IPS-15b (cell line): ENCODE results near the gene SLC25A42.
"Not testable (repeated sequence)": the region's sequence is repeated elsewhere in the genome, so short reads cannot be mapped to it uniquely, and the experiment has no call there.

Source experiments
- H3K27me3 ChIP-seq: one replicate; pipeline ENCODE4 v1.6.1; 2013; ENCODE audit warnings: low read length; ENCODE audit not compliant: control insufficient read depth, insufficient read depth
- H3K36me3 ChIP-seq: one replicate; pipeline ENCODE4 v1.6.1; 2013; ENCODE audit warnings: low read length; ENCODE audit not compliant: control insufficient read depth, insufficient read depth
- H3K4me1 ChIP-seq: one replicate; pipeline ENCODE4 v1.6.1; 2013; ENCODE audit warnings: mild to moderate bottlenecking, low read length; ENCODE audit not compliant: control insufficient read depth, insufficient read depth
- H3K4me3 ChIP-seq: one replicate; pipeline ENCODE4 v1.5.1; 2013; ENCODE audit warnings: low read depth, low read length
- H3K9ac ChIP-seq: one replicate; pipeline ENCODE4 v1.6.1; 2013; ENCODE audit warnings: low read depth, mild to moderate bottlenecking, low read length
- H3K9me3 ChIP-seq: one replicate; pipeline ENCODE4 v1.6.1; 2013; ENCODE audit warnings: mild to moderate bottlenecking, low read length; ENCODE audit not compliant: control insufficient read depth, insufficient read depth

SLC25A42 gene

DNA sequence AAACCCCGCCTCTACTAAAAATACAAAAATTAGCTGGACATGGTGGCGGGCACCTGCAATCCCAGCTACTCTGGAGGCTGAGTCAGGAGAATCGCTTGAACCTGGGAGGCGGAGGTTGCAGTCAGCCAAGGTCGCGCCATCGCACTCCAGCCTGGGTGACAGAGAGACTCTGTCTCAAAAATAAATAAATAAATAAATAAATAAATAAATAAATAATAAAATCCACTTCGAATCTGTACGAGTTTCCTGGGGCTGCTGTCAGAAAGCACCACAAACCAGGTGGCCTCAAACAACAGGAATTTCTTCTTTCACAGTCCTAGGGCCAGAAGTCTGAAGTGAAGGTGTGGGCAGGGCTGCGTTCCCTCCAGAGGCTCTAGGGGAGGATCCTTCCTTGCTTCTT, 38.8 kb downstream of the SLC25A42 start:
- H3K4me1 ChIP-seq, H3K9ac ChIP-seq, H3K4me3 ChIP-seq, H3K27me3 ChIP-seq, H3K36me3 ChIP-seq, H3K9me3 ChIP-seq: not testable (repeated sequence)

DNA sequence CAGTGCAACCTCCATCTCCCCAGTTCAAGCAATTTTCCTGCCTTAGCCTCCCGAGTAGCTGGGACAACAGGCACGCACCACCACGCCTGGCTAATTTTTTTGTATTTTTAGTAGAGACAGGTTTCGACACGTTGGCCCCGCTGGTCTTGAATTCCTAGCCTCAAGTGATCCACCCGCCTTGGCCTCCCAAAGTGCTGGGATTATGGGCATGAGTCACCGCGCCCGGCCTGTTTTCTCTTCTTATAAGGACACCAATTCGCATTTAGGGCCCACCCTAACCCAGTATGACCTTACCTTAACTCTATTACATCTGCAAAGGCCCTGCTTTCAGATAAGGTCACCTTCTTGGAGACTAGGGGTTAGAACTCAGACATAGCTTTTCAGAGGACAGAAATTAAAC, 39.4 kb downstream of the SLC25A42 start:
- no peak overlapping the region for H3K9ac ChIP-seq

DNA sequence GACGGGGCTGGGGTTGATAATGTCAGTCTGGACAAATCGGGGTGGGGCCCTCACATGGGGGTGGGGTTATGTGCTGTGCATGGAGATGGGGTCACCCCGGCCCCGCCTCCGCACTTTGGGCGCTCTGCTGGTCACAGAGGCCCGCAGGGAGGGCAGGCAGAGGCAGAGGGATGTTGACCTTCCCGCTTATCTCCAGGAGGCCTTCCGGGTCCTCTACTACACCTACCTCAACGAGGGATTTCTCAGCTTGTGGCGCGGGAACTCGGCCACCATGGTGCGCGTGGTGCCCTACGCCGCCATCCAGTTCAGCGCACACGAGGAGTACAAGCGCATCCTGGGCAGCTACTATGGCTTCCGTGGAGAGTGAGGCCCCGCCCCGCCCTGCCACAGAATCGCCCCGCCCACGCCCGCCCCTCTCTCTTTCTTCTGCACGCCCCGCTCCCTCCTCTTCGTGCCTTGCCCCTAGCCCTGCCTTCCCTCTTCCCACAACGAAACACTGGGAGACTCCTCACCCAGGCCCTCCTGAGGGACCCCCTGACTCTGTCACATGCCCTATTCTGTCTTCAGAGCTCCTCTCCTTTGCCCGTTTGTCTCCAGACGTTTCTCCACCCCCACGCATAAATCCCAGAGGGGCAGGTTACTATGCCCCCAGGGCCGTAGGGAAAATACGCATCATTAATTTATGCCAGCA, 41.7 kb downstream of the SLC25A42 start:
- Histone ChIP-seq H3K4me3 (peak overlapping the region; percentile 80), H3K36me3 (no peaks in the 10 kb centered on the region), H3K27me3 (no peaks in the 10 kb centered on the region), H3K4me1 (peaks cover 7% of the 10 kb centered on the region), H3K9me3 (no peaks in the 10 kb centered on the region), H3K9ac (peak overlapping the region; percentile 66)

More for the DNA sequence above, 39.4 kb downstream of the SLC25A42 start:
- peaks cover 7% of the 10 kb centered on the region for H3K4me1 ChIP-seq
- no peak overlapping the region for H3K4me3 ChIP-seq
- no peaks in the 10 kb centered on the region for H3K36me3 ChIP-seq
- no peaks in the 10 kb centered on the region for H3K9me3 ChIP-seq
- no peaks in the 10 kb centered on the region for H3K27me3 ChIP-seq

DNA sequence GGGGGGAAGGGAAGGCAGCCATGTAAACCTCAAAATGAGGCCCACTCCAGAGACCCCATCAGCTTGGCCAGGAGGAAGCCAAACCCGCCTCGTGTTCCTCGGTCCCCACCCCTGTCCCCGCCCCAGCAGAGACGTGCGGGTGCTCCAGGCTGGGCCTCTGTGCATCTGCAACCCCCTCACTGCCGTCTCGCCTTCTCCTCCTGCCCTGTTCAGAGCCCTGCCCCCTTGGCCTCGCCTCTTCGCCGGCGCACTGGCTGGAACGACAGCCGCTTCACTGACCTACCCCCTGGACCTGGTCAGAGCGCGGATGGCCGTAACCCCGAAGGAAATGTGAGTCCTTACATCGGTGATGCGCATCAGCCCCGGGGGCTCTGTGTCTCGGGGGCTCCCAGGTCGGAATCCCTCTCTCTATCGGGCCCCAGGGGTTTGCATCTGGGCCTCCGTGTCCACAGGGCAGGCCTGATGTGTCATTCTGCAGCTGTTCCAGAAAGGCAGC, 42.3 kb downstream of the SLC25A42 start:
- Histone ChIP-seq H3K36me3 (no peaks in the 10 kb centered on the region), H3K27me3 (no peaks in the 10 kb centered on the region), H3K9me3 (no peaks in the 10 kb centered on the region), H3K4me3 (peak overlapping the region; percentile 38), H3K9ac (peak overlapping the region; percentile 26), H3K4me1 (peaks cover 7% of the 10 kb centered on the region)

DNA sequence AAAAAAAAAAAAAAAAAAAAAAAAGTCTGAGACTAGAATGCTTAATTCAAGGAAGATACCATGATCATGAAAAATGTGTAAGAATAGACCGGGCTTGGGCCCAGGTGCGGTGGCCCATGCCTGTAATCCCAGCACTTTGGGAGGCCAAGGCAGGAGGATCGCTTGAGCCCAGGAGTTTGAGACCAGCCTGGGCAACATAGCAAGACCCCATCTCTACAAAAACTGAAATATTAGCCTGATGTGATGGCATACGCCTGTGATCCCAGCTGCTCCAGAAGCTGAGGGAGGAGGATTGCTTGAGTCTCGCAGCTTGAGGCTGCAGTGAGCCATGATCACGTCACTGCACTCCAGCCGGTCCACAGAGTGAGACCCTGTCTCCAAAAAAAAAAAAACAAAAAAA, 43.1 kb downstream of the SLC25A42 start:
- H3K27me3 ChIP-seq, H3K36me3 ChIP-seq, H3K4me1 ChIP-seq, H3K9ac ChIP-seq, H3K9me3 ChIP-seq, H3K4me3 ChIP-seq: not testable (repeated sequence)

DNA sequence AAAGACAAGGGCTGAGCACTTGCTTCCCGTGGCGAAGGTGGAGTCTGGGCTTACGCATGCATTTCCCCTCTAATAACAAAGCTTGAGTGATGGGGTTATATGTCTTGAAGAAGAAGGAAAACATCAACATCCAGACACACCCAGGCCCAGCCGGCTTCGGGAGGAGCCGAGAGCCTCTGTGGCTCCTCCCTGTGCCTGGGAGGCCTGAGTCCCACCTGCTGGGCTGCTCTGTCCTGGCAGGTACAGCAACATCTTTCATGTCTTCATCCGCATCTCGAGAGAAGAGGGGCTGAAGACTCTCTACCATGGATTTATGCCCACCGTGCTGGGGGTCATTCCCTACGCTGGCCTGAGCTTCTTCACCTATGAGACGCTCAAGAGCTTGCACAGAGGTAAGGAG, 43.9 kb downstream of the SLC25A42 start:
- Histone ChIP-seq H3K27me3 (no peaks in the 10 kb centered on the region), H3K9me3 (no peaks in the 10 kb centered on the region), H3K9ac (no peak overlapping the region), H3K4me1 (peaks cover 7% of the 10 kb centered on the region), H3K36me3 (no peaks in the 10 kb centered on the region), H3K4me3 (no peak overlapping the region)

DNA sequence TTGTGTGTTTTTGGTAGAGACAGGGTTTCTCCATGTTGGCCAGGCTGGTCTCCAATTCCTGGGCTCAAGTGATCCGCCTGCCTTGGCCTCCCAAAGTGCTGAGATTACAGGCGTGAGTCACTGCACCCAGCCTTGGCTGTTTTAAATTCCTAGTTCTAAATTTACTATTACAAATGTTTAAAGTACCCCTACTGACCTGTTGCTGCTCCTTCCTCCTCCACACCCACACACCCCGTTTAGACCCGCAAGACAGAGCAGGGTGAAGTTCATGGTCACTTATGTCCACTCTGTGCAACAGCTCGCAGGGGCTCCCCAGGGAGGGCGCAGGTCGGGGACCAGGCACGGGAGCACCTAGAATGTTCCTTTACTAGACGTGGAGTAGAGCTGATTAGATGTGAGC, 45.8 kb downstream of the SLC25A42 start:
- Histone ChIP-seq H3K4me1 (peaks cover 9% of the 10 kb centered on the region), H3K9ac (no peak overlapping the region), H3K4me3 (no peak overlapping the region), H3K27me3 (no peaks in the 10 kb centered on the region), H3K9me3 (no peaks in the 10 kb centered on the region), H3K36me3 (no peaks in the 10 kb centered on the region)

DNA sequence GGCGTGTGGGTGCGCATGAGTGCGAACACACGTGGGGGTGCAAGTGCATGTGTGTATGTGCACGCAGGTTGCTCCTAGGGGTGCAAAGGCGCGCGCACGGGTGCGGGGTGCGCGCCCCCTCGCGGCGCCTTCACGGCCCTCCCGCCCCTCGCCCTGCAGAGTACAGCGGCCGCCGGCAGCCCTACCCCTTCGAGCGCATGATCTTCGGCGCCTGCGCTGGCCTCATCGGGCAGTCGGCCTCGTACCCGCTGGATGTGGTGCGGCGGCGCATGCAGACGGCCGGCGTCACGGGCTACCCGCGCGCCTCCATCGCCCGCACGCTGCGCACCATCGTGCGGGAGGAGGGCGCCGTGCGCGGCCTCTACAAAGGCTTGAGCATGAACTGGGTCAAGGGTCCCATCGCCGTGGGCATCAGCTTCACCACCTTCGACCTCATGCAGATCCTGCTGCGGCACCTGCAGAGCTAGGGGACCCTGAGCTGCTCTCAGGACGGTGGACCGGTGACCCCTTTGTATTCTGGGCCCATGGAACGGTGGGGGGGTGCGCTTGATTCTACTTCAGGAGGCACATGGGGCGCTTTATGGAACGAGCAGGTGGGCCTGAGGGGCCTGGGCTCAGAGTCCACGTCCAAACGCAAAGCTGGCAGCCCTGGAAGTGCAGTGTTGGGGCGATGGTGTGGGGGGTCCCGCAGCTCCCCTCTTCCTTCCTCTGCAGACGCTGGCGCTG, 46.8 kb downstream of the SLC25A42 start:
- Histone ChIP-seq H3K9me3 (no peaks in the 10 kb centered on the region), H3K27me3 (no peaks in the 10 kb centered on the region), H3K4me1 (peaks cover 5% of the 10 kb centered on the region), H3K4me3 (peak overlapping the region; percentile 58), H3K36me3 (no peaks in the 10 kb centered on the region), H3K9ac (peak overlapping the region; percentile 81)

DNA sequence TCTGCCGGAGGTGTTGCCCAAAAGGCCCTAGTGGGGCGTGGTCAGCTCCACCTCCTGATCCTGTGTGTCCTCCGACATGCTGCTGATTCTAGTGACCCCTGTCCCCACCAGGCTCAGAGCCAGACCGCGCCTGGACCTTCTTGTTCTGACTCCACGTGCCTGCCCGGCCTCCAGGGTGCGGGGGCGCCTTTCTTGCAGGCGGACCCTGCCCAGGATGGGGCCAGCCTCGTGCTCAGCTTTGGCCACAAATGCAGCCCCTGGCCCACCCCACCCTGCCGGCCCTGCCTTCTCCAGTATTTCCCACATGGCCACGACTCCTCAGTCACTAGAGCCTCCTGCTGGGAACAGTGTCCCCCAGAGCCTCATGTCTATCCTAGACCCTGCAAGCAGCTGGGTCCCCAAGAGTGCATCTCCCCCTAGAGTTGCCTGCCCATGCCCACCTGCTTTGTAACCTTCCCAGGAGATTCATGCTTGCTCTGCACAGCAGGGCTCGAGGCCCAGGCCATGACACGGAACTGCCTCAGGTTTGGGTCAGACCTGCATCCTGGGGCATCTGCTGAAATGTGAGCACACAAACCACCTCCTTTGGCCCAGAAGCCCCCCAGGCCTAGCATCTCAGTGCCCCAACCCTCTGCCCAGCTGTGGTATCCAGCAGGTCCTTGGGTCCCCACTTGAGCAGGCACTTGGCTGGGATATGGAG, 47.5 kb downstream of the SLC25A42 start:
- Histone ChIP-seq H3K4me1 (peaks cover 5% of the 10 kb centered on the region), H3K9me3 (no peaks in the 10 kb centered on the region), H3K4me3 (peak overlapping the region; percentile 58), H3K36me3 (no peaks in the 10 kb centered on the region), H3K27me3 (no peaks in the 10 kb centered on the region), H3K9ac (peak overlapping the region; percentile 81)

DNA sequence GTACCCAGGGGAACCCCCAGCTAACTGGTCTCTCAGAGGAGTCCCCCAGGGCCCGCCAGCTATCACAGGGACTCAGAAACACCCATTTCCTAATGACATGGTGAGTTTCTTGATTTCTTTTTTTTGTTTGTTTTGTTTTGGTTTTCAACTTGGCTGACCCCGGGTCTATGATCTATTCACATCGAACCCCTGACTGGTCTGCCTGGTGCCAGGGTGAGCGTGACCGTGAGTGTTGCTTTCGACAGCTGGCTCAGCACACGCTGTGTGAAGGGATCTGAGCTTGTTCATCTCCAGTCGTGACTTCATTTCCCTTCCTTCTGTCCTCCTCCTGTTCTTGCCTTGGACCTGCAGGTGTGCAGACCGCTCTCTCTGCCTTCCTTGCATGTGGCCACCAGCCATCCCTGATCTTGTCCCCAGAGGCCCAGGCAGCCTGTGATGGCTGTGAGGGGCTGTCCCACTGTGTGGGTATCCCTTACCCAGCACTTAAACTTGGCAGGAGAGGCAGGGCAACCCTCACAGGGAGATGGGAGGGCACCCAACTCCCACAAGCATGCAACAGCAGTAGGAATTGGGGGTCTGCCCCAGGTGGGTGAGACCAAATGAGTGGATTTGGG, 48.3 kb downstream of the SLC25A42 start:
- no peaks in the 10 kb centered on the region for H3K27me3 ChIP-seq
- no peaks in the 10 kb centered on the region for H3K36me3 ChIP-seq
- H3K4me3 ChIP-seq, result no peak overlapping the region
- no peaks in the 10 kb centered on the region for H3K9me3 ChIP-seq
- peaks cover 5% of the 10 kb centered on the region for H3K4me1 ChIP-seq
- H3K9ac ChIP-seq, result no peak overlapping the region

DNA sequence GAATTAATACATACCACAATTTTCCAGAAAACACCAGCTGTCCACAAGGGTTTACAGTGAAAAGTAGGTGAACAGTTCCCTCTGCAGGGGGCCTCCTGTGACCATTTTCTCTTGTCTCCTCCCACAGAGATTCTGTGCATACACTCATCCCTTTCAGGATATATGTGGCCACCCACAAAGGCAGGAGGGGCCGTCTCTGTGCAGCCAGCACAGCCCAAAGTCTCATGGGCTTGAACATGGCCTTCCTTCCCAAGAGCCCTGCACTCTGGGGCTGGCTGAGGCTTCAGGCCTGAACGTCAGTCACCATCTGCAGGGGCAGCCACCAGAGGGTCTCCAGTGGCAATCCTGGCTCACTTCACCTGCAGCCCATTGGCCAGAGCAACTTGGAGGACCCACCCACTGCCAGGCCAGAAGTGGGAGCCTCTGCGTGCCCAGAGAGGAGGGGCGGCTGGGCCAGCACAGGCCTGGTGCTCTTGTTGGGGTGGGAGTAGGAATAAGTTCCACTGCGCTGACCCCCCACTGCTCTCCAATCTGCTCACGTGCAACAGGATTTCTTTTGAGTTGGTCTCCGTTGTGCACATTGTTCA, 49.3 kb downstream of the SLC25A42 start:
- H3K36me3 ChIP-seq, result no peaks in the 10 kb centered on the region
- no peaks in the 10 kb centered on the region for H3K27me3 ChIP-seq
- peaks cover 2% of the 10 kb centered on the region for H3K4me1 ChIP-seq
- H3K9me3 ChIP-seq, result no peaks in the 10 kb centered on the region
- no peak overlapping the region for H3K9ac ChIP-seq
- H3K4me3 ChIP-seq, result no peak overlapping the region
